Type B pancreatic cell (in vitro differentiated cells): Measurements from ENCODE around the gene PTPRB. TPM values are rescaled to one million over a fixed set of nuclear protein-coding genes. Genes with fewer than 3 reads are reported as not detected.

Experiments used
- DNase-seq: peaks from one replicate; pipeline ENCODE4 v3.0.0; 2021; ENCODE audit warnings: mixed read lengths; ENCODE audit not compliant: unreplicated experiment; ENCODE audit errors: extremely low spot score
- H3K27ac Mint-ChIP-seq: 2 replicates; pipeline ENCODE4 v1.8.0; 2021; ENCODE audit warnings: mild to moderate bottlenecking, mixed read lengths
- H3K27me3 Mint-ChIP-seq: 2 replicates; pipeline ENCODE4 v1.8.0; 2021; ENCODE audit warnings: mixed read lengths
- H3K36me3 Mint-ChIP-seq: 2 replicates; pipeline ENCODE4 v1.8.0; 2021; ENCODE audit warnings: mixed read lengths
- H3K4me1 Mint-ChIP-seq: one replicate; pipeline ENCODE4 v1.8.0; 2021; ENCODE audit warnings: mixed read lengths; ENCODE audit not compliant: unreplicated experiment
- H3K4me3 Mint-ChIP-seq: 2 replicates; pipeline ENCODE4 v1.8.0; 2021; ENCODE audit warnings: mild to moderate bottlenecking, mixed read lengths
- H3K9me3 Mint-ChIP-seq: 2 replicates; pipeline ENCODE4 v1.8.0; 2021; ENCODE audit warnings: mixed read lengths
- CTCF ChIP-seq: fragments of 200-600 bp; sonication (generic); conservative IDR thresholded peaks from 2 replicates; pipeline ENCODE4 v1.5.0; 2021; ENCODE audit warnings: antibody characterized with exemption, mild to moderate bottlenecking
- total RNA-seq: library from RNA; stranded (reverse); gene quantifications from 2 replicates; pipeline ENCODE4 v1.2.1, GENCODE V29; 2021; ENCODE audit warnings: low replicate concordance

The PTPRB gene
- total RNA-seq, 1 donor from 2014 or later, result 4.2 TPM

- no peak for TF ChIP-seq CTCF
- H3K27ac Mint-ChIP-seq, result no peak overlapping the region
- H3K9me3 Mint-ChIP-seq, result no peaks in the 10 kb centered on the region
- no peaks in the 10 kb centered on the region for H3K4me1 Mint-ChIP-seq
- H3K36me3 Mint-ChIP-seq, result no peaks in the 10 kb centered on the region
- peaks cover 15% of the 10 kb centered on the region for H3K27me3 Mint-ChIP-seq
- H3K4me3 Mint-ChIP-seq, result no peak overlapping the region
- no peak for DNase-seq
Observed at GRCh38 chr12:70652451-70652850, 15.2 kb upstream of the PTPRB start.

GRCh38 chr12:70648831-70649230 lies 11.6 kb upstream of the PTPRB start:
- Mint-ChIP-seq H3K4me1 (peaks cover 3% of the 10 kb centered on the region), H3K27me3 (peaks cover 21% of the 10 kb centered on the region), H3K27ac (no peak overlapping the region), H3K36me3 (no peaks in the 10 kb centered on the region), H3K4me3 (no peak overlapping the region), H3K9me3 (no peaks in the 10 kb centered on the region)
- DNase-seq, result no peak
- TF ChIP-seq CTCF, result no peak

GRCh38 chr12:70648191-70648590 lies 11.0 kb upstream of the PTPRB start:
- no peak overlapping the region for H3K27ac Mint-ChIP-seq
- DNase-seq, result no peak
- H3K4me3 Mint-ChIP-seq, result no peak overlapping the region
- peaks cover 23% of the 10 kb centered on the region for H3K27me3 Mint-ChIP-seq
- TF ChIP-seq CTCF, result no peak
- peaks cover 3% of the 10 kb centered on the region for H3K4me1 Mint-ChIP-seq
- H3K9me3 Mint-ChIP-seq, result no peaks in the 10 kb centered on the region
- H3K36me3 Mint-ChIP-seq, result no peaks in the 10 kb centered on the region

- peaks cover 18% of the 10 kb centered on the region for H3K27me3 Mint-ChIP-seq
- no peak overlapping the region for H3K27ac Mint-ChIP-seq
- H3K36me3 Mint-ChIP-seq, result no peaks in the 10 kb centered on the region
- peaks cover 3% of the 10 kb centered on the region for H3K4me1 Mint-ChIP-seq
- DNase-seq, result no peak
- no peak for TF ChIP-seq CTCF
- H3K4me3 Mint-ChIP-seq, result no peak overlapping the region
- no peaks in the 10 kb centered on the region for H3K9me3 Mint-ChIP-seq
Observed at GRCh38 chr12:70646850-70647249, 9.6 kb upstream of the PTPRB start.

GRCh38 chr12:70645494-70646317 lies 8.5 kb upstream of the PTPRB start:
- no peaks in the 10 kb centered on the region for H3K9me3 Mint-ChIP-seq
- no peak for TF ChIP-seq CTCF
- H3K27ac Mint-ChIP-seq, result peak overlapping the region; percentile 55
- H3K27me3 Mint-ChIP-seq, result peaks cover 19% of the 10 kb centered on the region
- peaks cover 3% of the 10 kb centered on the region for H3K4me1 Mint-ChIP-seq
- peak overlapping the region; percentile 55 for H3K4me3 Mint-ChIP-seq
- no peaks in the 10 kb centered on the region for H3K36me3 Mint-ChIP-seq
- no peak for DNase-seq
